ENCODE data around the gene CTNNBL1.

DNA sequence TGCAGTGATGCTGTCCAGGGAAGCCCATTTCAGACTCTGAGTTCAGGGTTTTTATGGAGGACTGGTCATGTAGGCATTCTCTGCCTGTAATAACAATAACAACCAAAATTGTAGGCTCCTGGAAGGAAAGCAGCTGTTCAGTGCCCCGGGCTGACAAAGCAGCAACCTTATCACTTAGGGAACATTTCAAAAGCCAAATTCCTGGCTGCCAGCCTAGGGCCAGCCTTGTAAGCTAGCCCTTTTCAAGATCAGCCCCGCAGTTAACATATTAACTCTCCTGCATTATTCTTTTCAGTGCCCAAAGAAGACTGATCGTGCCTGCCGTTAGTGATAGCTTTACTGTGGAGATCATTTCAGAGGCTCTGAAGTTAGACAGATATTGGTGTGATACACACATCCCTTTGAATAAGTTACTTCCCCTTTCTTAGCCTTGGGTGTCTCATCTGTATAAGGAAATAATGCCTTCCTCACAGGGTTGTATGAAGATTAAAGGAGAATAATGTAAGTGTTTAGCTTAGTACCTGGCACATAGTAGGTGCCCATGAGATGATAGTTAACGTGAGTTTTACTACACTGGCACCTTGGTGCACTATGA, 44.1 kb downstream of the CTNNBL1 start:
- no peak for TF ChIP-seq POLR2A (IDR thresholded peaks at IDR 0.05; ENCODE audit: low read depth, low read length)
- no peak for TF ChIP-seq TAF1 (IDR thresholded peaks at IDR 0.05; ENCODE audit: borderline replicate concordance, low read depth, low read length)

Measured in GM12892 (cell line).